Fibroblast of lung (primary cell): ENCODE results near the gene TBC1D25. TPM values are rescaled to one million over a fixed set of nuclear protein-coding genes. Genes with fewer than 3 reads are reported as not detected.
A peak's percentile ranks its signal among the peaks of the same experiment; 100 is the strongest.

ENCODE experiments used
- DNase-seq, 2 donors: peaks; one replicate each; pipeline versions ENCODE4 v3.0.0 to v3.0.0-alpha.2; 2010; ENCODE audit warnings: low read depth in 2 of 2
- H2AFZ ChIP-seq: 2 replicates; pipeline ENCODE4 v1.5.1; 2012; ENCODE audit warnings: low read length, control low read depth, inconsistent platforms
- H3K27ac ChIP-seq: 2 replicates; pipeline ENCODE4 v1.5.1; 2011; ENCODE audit warnings: low read length, control low read depth; ENCODE audit not compliant: insufficient read depth
- H3K27me3 ChIP-seq: 2 replicates; pipeline ENCODE4 v1.5.1; 2011; ENCODE audit warnings: mild to moderate bottlenecking, low read length; ENCODE audit not compliant: control insufficient read depth, insufficient read depth
- H3K36me3 ChIP-seq: 2 replicates; pipeline ENCODE4 v1.5.1; 2011; ENCODE audit warnings: low read length; ENCODE audit not compliant: control insufficient read depth, insufficient read depth
- H3K4me1 ChIP-seq: 2 replicates; pipeline ENCODE4 v1.5.1; 2011; ENCODE audit warnings: low read length; ENCODE audit not compliant: control insufficient read depth, insufficient read depth; ENCODE audit errors: extremely low read depth
- H3K4me2 ChIP-seq: 2 replicates; pipeline ENCODE4 v1.5.1; 2011; ENCODE audit warnings: low read length, control low read depth; ENCODE audit not compliant: insufficient read depth; ENCODE audit errors: extremely low read depth
- H3K4me3 ChIP-seq, 4 experiments: fragments of 200-600 bp in 1 of 4; sonication (generic) in 1 of 4; replicated peaks in 1 of 4; 2 replicates each; pipeline ENCODE4 v1.5.1; 2011 to 2016; ENCODE audit warnings: low read length in 4 of 4, low read depth in 3 of 4, mild to moderate bottlenecking in 3 of 4, control low read depth in 2 of 4, inconsistent platforms in 1 of 4, mixed read lengths in 1 of 4; ENCODE audit not compliant: insufficient read depth in 1 of 4; ENCODE audit errors: control extremely low read depth in 1 of 4
- H3K79me2 ChIP-seq: 2 replicates; pipeline ENCODE4 v1.5.1; 2012; ENCODE audit warnings: mild to moderate bottlenecking, low read length, inconsistent platforms; ENCODE audit not compliant: control insufficient read depth, insufficient read depth
- H3K9ac ChIP-seq: 2 replicates; pipeline ENCODE4 v1.5.1; 2011; ENCODE audit warnings: mild to moderate bottlenecking, low read length, control low read depth; ENCODE audit not compliant: insufficient read depth
- H3K9me3 ChIP-seq: 2 replicates; pipeline ENCODE4 v1.5.1; 2012; ENCODE audit warnings: low read depth, low read length; ENCODE audit not compliant: control insufficient read depth, insufficient read depth
- H4K20me1 ChIP-seq: 2 replicates; pipeline ENCODE4 v1.5.1; 2011; ENCODE audit warnings: low read length; ENCODE audit not compliant: control insufficient read depth, insufficient read depth; ENCODE audit errors: extremely low read depth
- CTCF ChIP-seq, 2 donors: IDR thresholded peaks in 1 of 2; conservative IDR thresholded peaks in 1 of 2; 1 replicate in 1 of 2; 2 replicates in 1 of 2; pipeline ENCODE4 v1.5.1; 2011 to 2012; ENCODE audit warnings: low read length in 2 of 2, control low read depth in 1 of 2, inconsistent platforms in 1 of 2, low read depth in 1 of 2, mild to moderate bottlenecking in 1 of 2
- EZH2 ChIP-seq: IDR thresholded peaks from 2 replicates; pipeline ENCODE4 v1.5.1; 2012; ENCODE audit warnings: low read length, control low read depth, mild to moderate bottlenecking; ENCODE audit errors: missing control alignments
- polyA plus RNA-seq, 2 donors: library from polyadenylated mRNA; depleted of rRNA in 1 of 2; stranded (reverse) in 1 of 2; unstranded in 1 of 2; fragments of >200 nt; gene quantifications; 2 replicates each; pipeline ENCODE4 v1.2.1, GENCODE V29; 2011 to 2012; ENCODE audit warnings: missing spikeins in 1 of 2
- total RNA-seq: library from RNA; depleted of rRNA; stranded (reverse); fragments of >200 nt; gene quantifications from 2 replicates; pipeline ENCODE4 v1.2.1, GENCODE V29; 2014

The TBC1D25 gene
- total and polyA plus RNA-seq, 2 donors (not counting 1 experiment from before 2014, with no cell fraction given), result 5.1 to 8.5 TPM

DNA sequence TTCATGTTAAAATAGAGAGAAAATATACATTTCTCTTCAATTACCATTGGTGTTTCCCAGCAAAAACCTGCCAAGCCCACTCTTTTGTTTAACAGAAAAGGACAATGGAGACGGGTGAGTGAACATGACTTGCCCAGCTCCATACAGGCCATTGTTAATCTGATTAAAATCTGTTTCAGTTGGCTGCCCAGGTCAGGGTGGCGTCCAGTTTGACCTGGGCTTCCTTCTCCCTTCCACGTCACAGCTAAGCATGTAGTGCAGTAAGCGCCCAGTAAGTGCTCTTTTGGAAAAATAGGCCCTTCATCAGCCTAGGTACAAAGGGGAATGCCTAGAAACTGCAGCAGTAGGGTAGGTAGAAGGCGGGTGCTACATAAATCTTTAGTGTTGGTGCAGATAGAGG, 32.3 kb upstream of the TBC1D25 start:
- Histone ChIP-seq H3K9ac (no peak overlapping the region), H3K27ac (no peak overlapping the region), H3K36me3 (no peaks in the 10 kb centered on the region), H2AFZ (no peak overlapping the region), H3K4me2 (no peak overlapping the region), H3K27me3 (no peaks in the 10 kb centered on the region), H3K4me3 (no peak overlapping the region), H3K9me3 (no peaks in the 10 kb centered on the region), H3K79me2 (no peaks in the 10 kb centered on the region), H4K20me1 (no peaks in the 10 kb centered on the region), H3K4me1 (no peaks in the 10 kb centered on the region)
- no peak for TF ChIP-seq EZH2
- no peak for TF ChIP-seq CTCF (conservative IDR thresholded peaks at IDR 0.05 in 1 of 2, IDR thresholded peaks at IDR 0.05 in 1 of 2; ENCODE audit: low read depth in 1 of 2, low read length in 2 of 2)
- DNase-seq, result no peak

DNA sequence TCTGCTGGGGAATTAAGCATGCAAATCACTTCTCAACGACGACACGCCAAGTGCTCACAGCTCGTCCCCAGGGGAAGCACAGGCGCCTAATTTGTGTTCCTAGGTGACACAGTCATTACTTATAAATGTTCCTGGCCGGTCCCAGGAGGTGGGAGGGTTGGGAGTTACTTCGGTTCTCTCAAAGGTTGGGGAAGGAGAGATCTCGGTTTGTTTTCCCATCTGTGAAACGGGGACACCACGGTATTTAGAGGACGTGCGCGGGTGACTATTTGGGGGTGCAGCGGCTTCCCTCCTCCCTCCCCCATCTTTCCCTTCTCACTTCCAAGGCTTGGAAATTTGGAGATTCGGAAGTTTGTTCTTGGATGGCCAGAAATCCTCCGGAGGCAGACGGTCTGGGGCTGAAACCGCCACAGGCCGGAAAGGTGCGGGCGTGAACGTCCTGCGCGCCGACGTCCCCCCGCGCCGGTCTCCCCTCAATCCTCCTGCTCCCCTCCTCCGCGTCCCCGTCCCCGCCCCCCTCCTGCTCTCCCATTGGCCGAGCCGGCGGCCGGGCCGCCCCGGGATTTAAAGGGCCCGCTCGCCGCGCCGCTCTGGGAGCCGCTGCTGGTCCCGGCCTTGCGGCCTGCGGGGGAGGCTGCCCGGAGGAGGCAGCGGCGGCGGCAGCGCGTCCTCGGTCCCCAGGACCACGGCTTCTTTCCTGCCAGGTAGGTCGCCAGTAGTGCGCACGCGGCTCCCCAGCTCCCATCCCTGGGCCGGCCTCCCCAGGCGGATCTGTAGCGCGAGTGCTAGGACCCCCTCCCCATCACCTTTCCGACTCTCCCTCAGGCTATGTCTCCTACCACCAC, 30.9 kb upstream of the TBC1D25 start, which contains the start of gene PORCN:
Gene PORCN (plus strand): TSS at position 593 of the 845 bp plus-strand sequence. CDS start 829 bp downstream, outside the sequence.
- DNase-seq, result peak; percentile 53 to 56
- H4K20me1 ChIP-seq, result no peaks in the 10 kb centered on the region
- H3K79me2 ChIP-seq, result no peaks in the 10 kb centered on the region
- H3K4me1 ChIP-seq, result no peaks in the 10 kb centered on the region
- TF ChIP-seq EZH2 (no peak), CTCF (conservative IDR thresholded peaks at IDR 0.05 in 1 of 2, IDR thresholded peaks at IDR 0.05 in 1 of 2; ENCODE audit: low read depth in 1 of 2, low read length in 2 of 2) (no peak)
- peak within 1 kb of the TSS; percentile 87 for H3K4me2 ChIP-seq
- peak within 1 kb of the TSS; percentile 86 for H2AFZ ChIP-seq
- no peaks in the 10 kb centered on the region for H3K27me3 ChIP-seq
- H3K9ac ChIP-seq, result peak within 1 kb of the TSS; percentile 75
- no peaks in the 10 kb centered on the region for H3K36me3 ChIP-seq
- peak within 1 kb of the TSS; percentile 39 for H3K27ac ChIP-seq
- no peaks in the 10 kb centered on the region for H3K9me3 ChIP-seq
- peak within 1 kb of the TSS; percentile 59 to 81 (median 70) for H3K4me3 ChIP-seq

- Histone ChIP-seq H3K4me1 (no peaks in the 10 kb centered on the region), H4K20me1 (no peaks in the 10 kb centered on the region), H3K4me2 (peak overlapping the region; percentile 87), H3K9ac (peak overlapping the region; percentile 75), H3K79me2 (no peaks in the 10 kb centered on the region), H3K4me3 (peak overlapping the region; percentile 59 to 74 (median 67)), H2AFZ (peak overlapping the region; percentile 86), H3K9me3 (no peaks in the 10 kb centered on the region), H3K36me3 (no peaks in the 10 kb centered on the region), H3K27ac (peak overlapping the region; percentile 38), H3K27me3 (no peaks in the 10 kb centered on the region)
- no peak for DNase-seq
- TF ChIP-seq EZH2 (no peak), CTCF (conservative IDR thresholded peaks at IDR 0.05 in 1 of 2, IDR thresholded peaks at IDR 0.05 in 1 of 2; ENCODE audit: low read depth in 1 of 2, low read length in 2 of 2) (no peak)
These were observed 30.3 kb upstream of the TBC1D25 start for GRCh38 chrX:48509245-48509590.
